ENCODE data around the gene RNF220. TPM values are rescaled to one million over a fixed set of nuclear protein-coding genes. Genes with fewer than 3 reads are reported as not detected.

The RNF220 gene
- total and polyA plus RNA-seq, 9 of the 15 experiments (the other 6 are each of a cell fraction or from before 2014, with no cell fraction given): 5.1 to 117 (median 66.9) TPM

GRCh38 chr1:44368471-44369151 is 36.4 kb upstream of the RNF220 start:
- Histone ChIP-seq H3K4me2 (ENCODE audit: insufficient read depth, low read length) (no peak overlapping the region), H3K9me3 (replicated peaks; ENCODE audit: control insufficient read depth, insufficient read depth, low read depth, low read length) (no peaks in the 10 kb centered on the region), H3K4me1 (replicated peaks in 1 of 2; ENCODE audit: control insufficient read depth in 2 of 2, insufficient read depth in 2 of 2, low read length in 2 of 2) (no peaks in the 10 kb centered on the region; a peak in 1 of 5 replicates), H3K27me3 (ENCODE audit: control insufficient read depth in 2 of 2, insufficient read depth in 2 of 2, low read length in 2 of 2) (peaks cover 38 to 57% of the 10 kb centered on the region in 2 experiments), H3K27ac (ENCODE audit: extremely low read depth, low read depth, low read length) (no peak overlapping the region), H3K4me3 (no peak overlapping the region), H2AFZ (ENCODE audit: low read depth, low read length) (no peak overlapping the region), H3K9ac (ENCODE audit: insufficient read depth in 1 of 2, low read depth in 2 of 2, low read length in 2 of 2) (no peak overlapping the region), H3K79me2 (ENCODE audit: control insufficient read depth, insufficient read depth, low read length) (no peaks in the 10 kb centered on the region), H4K20me1 (replicated peaks; ENCODE audit: control insufficient read depth, insufficient read depth, low read length) (no peaks in the 10 kb centered on the region), H3K9me1 (ENCODE audit: control insufficient read depth, insufficient read depth, low read length) (no peaks in the 10 kb centered on the region), H3K36me3 (ENCODE audit: control insufficient read depth, insufficient read depth, low read length) (no peaks in the 10 kb centered on the region)
- in situ Hi-C loops (cut with MboI) (no loop called here), intact Hi-C loops (cut with micrococcal nuclease) (no loop called here)
- BruUV-seq (replicated peaks): no TSS peak
- POLR2A ChIA-PET: interaction anchor here (0.6 to 1.8 kb wide), 5 partner anchors 10 to 282 kb away, joined by 3 to 7 read pairs (median 3); no protein-coding TSS in a partner anchor
- ATAC-seq (no peak), DNase-seq (ENCODE audit: extremely low read depth in 1 of 4, low spot score in 3 of 4) (no peak), FAIRE-seq (no peak)
- WGBS (ENCODE audit: insufficient coverage, low coverage, missing lambda C conversion rate): 5% methylated on average over 12 of the region's 12 CpGs
- TF ChIP-seq HNRNPK (IDR thresholded peaks at IDR 0.05; ENCODE audit: low read depth, low read length, poor library complexity, severe bottlenecking) (no peak), NELFE (IDR thresholded peaks at IDR 0.05; ENCODE audit: insufficient read depth, insufficient read length) (no peak), ARID2 (IDR thresholded peaks at IDR 0.05) (no peak), XRCC3 (IDR thresholded peaks at IDR 0.05) (no peak), TAL1 (IDR thresholded peaks at IDR 0.05) (no peak), ZNF274 (IDR thresholded peaks at IDR 0.05; ENCODE audit: borderline replicate concordance, low read depth, low read length) (no peak), THRA (IDR thresholded peaks at IDR 0.05) (no peak), SMARCE1 (IDR thresholded peaks at IDR 0.05) (no peak), MECOM (CRISPR knock-in tag; IDR thresholded peaks at IDR 0.05) (no peak), ETS2 (tag; IDR thresholded peaks at IDR 0.05; ENCODE audit: borderline replicate concordance, poor library complexity, severe bottlenecking) (no peak), RBM17 (IDR thresholded peaks at IDR 0.05; ENCODE audit: borderline replicate concordance, low read depth, low read length) (no peak), SIN3A (IDR thresholded peaks at IDR 0.05; ENCODE audit: borderline replicate concordance in 2 of 2, control insufficient read depth in 1 of 2, low read depth in 2 of 2, low read length in 2 of 2) (no peak), IRF9 (tag; IDR thresholded peaks at IDR 0.05) (no peak), ZFX (CRISPR knock-in tag; IDR thresholded peaks at IDR 0.05) (no peak)
- TF ChIP-seq, protein P1, sequence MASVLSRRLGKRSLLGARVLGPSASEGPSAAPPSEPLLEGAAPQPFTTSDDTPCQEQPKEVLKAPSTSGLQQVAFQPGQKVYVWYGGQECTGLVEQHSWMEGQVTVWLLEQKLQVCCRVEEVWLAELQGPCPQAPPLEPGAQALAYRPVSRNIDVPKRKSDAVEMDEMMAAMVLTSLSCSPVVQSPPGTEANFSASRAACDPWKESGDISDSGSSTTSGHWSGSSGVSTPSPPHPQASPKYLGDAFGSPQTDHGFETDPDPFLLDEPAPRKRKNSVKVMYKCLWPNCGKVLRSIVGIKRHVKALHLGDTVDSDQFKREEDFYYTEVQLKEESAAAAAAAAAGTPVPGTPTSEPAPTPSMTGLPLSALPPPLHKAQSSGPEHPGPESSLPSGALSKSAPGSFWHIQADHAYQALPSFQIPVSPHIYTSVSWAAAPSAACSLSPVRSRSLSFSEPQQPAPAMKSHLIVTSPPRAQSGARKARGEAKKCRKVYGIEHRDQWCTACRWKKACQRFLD (CRISPR knock-in tag; IDR thresholded peaks at IDR 0.05): no peak
- TF ChIP-seq, protein P2, sequence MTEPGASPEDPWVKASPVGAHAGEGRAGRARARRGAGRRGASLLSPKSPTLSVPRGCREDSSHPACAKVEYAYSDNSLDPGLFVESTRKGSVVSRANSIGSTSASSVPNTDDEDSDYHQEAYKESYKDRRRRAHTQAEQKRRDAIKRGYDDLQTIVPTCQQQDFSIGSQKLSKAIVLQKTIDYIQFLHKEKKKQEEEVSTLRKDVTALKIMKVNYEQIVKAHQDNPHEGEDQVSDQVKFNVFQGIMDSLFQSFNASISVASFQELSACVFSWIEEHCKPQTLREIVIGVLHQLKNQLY (CRISPR knock-in tag; conservative IDR thresholded peaks at IDR 0.05): no peak
- CTCF ChIA-PET (ENCODE audit: low intra/inter-chr PET ratio): no interaction called here

Data from K562 (cell line).